Measurements from ENCODE around the gene TBC1D13. TPM values are rescaled to one million over a fixed set of nuclear protein-coding genes. Genes with fewer than 3 reads are reported as not detected.

The TBC1D13 gene
- total and polyA plus RNA-seq, 2 experiments from 2014 or later: 8.3 to 19.4 TPM

GRCh38 chr9:128838338-128838737 lies 51.3 kb downstream of the TBC1D13 start:
- no peaks in the 10 kb centered on the region for H3F3A ChIP-seq (replicated peaks; ENCODE audit: low read depth)
- no peak overlapping the region for H3K27ac ChIP-seq (ENCODE audit: low read depth)
- no peak overlapping the region for H3K4me3 ChIP-seq
- DNase-seq (ENCODE audit: low spot score) (no peak), ATAC-seq (no peak)
- H3K4me3 Mint-ChIP-seq: no peak overlapping the region
- no peaks in the 10 kb centered on the region for H3K4me1 ChIP-seq (ENCODE audit: insufficient read depth)
- H3K36me3 ChIP-seq (ENCODE audit: insufficient read depth): peaks cover 7% of the 10 kb centered on the region; the same call in 1 of the 2 replicates
- H3K36me3 Mint-ChIP-seq (ENCODE audit: low read depth): peaks cover 31% of the 10 kb centered on the region
- no peaks in the 10 kb centered on the region for H3K4me1 Mint-ChIP-seq
- H3K9me3 Mint-ChIP-seq: no peaks in the 10 kb centered on the region
- no peaks in the 10 kb centered on the region for H3K27me3 ChIP-seq (ENCODE audit: insufficient read depth)
- TF ChIP-seq CREB1 (CRISPR knock-in tag; IDR thresholded peaks at IDR 0.05; ENCODE audit: low read depth) (no peak), EZH2 (IDR thresholded peaks at IDR 0.05; ENCODE audit: low read depth, unreplicated experiment) (no peak), ETS1 (IDR thresholded peaks at IDR 0.05) (no peak), POLR2AphosphoS5 (IDR thresholded peaks at IDR 0.05; ENCODE audit: low read depth) (no peak), REST (IDR thresholded peaks at IDR 0.05; ENCODE audit: unreplicated experiment) (no peak), ZNF331 (CRISPR knock-in tag; IDR thresholded peaks at IDR 0.05; ENCODE audit: low read depth) (no peak), CTCF (conservative IDR thresholded peaks at IDR 0.05; ENCODE audit: low read depth in 2 of 2) (no peak), JUNB (IDR thresholded peaks at IDR 0.05; ENCODE audit: unreplicated experiment) (no peak), EZH2phosphoT487 (IDR thresholded peaks at IDR 0.05; ENCODE audit: unreplicated experiment) (no peak)
- H3K27ac Mint-ChIP-seq: no peak overlapping the region
- H4K20me1 ChIP-seq (replicated peaks; ENCODE audit: insufficient read depth): no peaks in the 10 kb centered on the region
- H3K9me2 ChIP-seq (ENCODE audit: insufficient read depth): no peaks in the 10 kb centered on the region
- H3K27me3 Mint-ChIP-seq (ENCODE audit: insufficient read depth, low read depth, poor library complexity): peaks cover 10% of the 10 kb centered on the region
- no peak overlapping the region for H2AFZ ChIP-seq
- no peak overlapping the region for H3K4me2 ChIP-seq
- no peaks in the 10 kb centered on the region for H3K79me2 ChIP-seq (replicated peaks; ENCODE audit: insufficient read depth)

- H3K79me2 ChIP-seq (replicated peaks; ENCODE audit: insufficient read depth): no peaks in the 10 kb centered on the region
- no peaks in the 10 kb centered on the region for H3K4me1 ChIP-seq (ENCODE audit: insufficient read depth)
- no peak for ATAC-seq
- no peak overlapping the region for H3K4me2 ChIP-seq
- H3K4me3 ChIP-seq: no peak overlapping the region
- Mint-ChIP-seq H3K9me3 (no peaks in the 10 kb centered on the region), H3K36me3 (ENCODE audit: low read depth) (peaks cover 26% of the 10 kb centered on the region), H3K4me3 (no peak overlapping the region), H3K27me3 (ENCODE audit: insufficient read depth, low read depth, poor library complexity) (peaks cover 10% of the 10 kb centered on the region), H3K27ac (no peak overlapping the region), H3K4me1 (no peaks in the 10 kb centered on the region)
- no peaks in the 10 kb centered on the region for H3K27me3 ChIP-seq (ENCODE audit: insufficient read depth)
- H3K27ac ChIP-seq (ENCODE audit: low read depth): no peak overlapping the region
- DNase-seq (ENCODE audit: low spot score): no peak
- no peaks in the 10 kb centered on the region for H3K9me2 ChIP-seq (ENCODE audit: insufficient read depth)
- H2AFZ ChIP-seq: no peak overlapping the region
- 0 out of 2 replicates have a peak, but pooled peaks cover 1% of the 10 kb centered on the region for H3F3A ChIP-seq (replicated peaks; ENCODE audit: low read depth)
- H3K36me3 ChIP-seq (ENCODE audit: insufficient read depth): peaks cover 7% of the 10 kb centered on the region; the same call in 1 of the 2 replicates
- TF ChIP-seq CTCF (conservative IDR thresholded peaks at IDR 0.05; ENCODE audit: low read depth in 2 of 2): no peak
- H4K20me1 ChIP-seq (replicated peaks; ENCODE audit: insufficient read depth): no peaks in the 10 kb centered on the region; the same call in 1 of the 2 replicates
Observed at GRCh38 chr9:128840524-128840923, 53.5 kb downstream of the TBC1D13 start.
